ENCODE results near the gene HAUS3.

DNA sequence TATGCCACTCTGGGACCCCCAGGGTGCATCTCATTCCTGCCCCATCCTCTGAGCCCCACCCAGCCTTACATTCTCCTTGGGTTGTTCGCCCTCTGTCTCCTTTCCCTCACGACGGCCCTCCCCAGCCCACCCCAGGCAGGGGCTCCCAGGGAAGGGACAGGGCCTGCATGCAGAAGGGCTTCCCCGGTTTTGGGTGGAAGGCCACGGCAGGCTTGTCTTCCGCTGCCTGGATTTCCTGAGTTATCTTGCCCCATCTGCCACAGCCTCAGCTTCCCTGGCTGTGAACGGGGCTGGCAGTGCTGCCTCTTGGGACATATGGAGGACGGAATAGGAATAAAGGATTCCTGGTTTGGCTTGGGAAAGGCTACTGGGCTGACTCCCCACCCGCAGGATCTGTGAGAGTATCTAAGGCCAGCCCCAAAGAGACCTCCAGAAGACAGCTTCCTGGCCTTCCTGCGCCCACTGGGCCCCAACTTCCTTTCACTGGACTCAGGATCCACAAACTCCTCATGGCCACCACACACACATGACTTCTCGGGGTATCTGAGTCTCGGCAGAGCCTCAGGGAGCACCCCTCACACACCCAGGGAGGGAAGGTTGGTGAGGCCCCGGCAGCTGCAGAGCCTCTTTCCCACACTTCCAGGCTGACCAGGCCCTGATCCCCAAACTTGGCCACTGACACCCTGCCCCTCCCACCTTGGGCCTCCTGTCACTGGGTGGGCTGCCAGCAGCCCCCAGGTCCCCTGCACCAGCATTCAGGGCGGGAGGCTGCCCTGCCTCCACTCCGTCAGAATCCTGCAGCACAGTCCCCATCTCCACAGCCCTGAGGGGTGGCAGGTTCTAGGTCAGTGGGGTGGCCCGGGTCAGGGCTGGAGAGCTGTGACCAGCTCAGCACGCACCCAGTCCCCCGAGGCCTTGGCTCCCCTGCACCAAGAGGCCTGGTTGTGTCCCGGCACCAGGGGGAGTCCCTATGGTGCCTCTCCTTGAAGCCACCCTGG is 23.5 kb upstream of the HAUS3 start:
- TF ChIP-seq, protein P1, sequence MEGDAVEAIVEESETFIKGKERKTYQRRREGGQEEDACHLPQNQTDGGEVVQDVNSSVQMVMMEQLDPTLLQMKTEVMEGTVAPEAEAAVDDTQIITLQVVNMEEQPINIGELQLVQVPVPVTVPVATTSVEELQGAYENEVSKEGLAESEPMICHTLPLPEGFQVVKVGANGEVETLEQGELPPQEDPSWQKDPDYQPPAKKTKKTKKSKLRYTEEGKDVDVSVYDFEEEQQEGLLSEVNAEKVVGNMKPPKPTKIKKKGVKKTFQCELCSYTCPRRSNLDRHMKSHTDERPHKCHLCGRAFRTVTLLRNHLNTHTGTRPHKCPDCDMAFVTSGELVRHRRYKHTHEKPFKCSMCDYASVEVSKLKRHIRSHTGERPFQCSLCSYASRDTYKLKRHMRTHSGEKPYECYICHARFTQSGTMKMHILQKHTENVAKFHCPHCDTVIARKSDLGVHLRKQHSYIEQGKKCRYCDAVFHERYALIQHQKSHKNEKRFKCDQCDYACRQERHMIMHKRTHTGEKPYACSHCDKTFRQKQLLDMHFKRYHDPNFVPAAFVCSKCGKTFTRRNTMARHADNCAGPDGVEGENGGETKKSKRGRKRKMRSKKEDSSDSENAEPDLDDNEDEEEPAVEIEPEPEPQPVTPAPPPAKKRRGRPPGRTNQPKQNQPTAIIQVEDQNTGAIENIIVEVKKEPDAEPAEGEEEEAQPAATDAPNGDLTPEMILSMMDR (IDR thresholded peaks at IDR 0.05) = no peak
- no peak for TF ChIP-seq POLR2AphosphoS5 (IDR thresholded peaks at IDR 0.05; ENCODE audit: low read depth, low read length)
- TF ChIP-seq SIN3A (IDR thresholded peaks at IDR 0.05; ENCODE audit: borderline replicate concordance, insufficient read depth, low read depth, low read length) = no peak
- TF ChIP-seq, protein P2, sequence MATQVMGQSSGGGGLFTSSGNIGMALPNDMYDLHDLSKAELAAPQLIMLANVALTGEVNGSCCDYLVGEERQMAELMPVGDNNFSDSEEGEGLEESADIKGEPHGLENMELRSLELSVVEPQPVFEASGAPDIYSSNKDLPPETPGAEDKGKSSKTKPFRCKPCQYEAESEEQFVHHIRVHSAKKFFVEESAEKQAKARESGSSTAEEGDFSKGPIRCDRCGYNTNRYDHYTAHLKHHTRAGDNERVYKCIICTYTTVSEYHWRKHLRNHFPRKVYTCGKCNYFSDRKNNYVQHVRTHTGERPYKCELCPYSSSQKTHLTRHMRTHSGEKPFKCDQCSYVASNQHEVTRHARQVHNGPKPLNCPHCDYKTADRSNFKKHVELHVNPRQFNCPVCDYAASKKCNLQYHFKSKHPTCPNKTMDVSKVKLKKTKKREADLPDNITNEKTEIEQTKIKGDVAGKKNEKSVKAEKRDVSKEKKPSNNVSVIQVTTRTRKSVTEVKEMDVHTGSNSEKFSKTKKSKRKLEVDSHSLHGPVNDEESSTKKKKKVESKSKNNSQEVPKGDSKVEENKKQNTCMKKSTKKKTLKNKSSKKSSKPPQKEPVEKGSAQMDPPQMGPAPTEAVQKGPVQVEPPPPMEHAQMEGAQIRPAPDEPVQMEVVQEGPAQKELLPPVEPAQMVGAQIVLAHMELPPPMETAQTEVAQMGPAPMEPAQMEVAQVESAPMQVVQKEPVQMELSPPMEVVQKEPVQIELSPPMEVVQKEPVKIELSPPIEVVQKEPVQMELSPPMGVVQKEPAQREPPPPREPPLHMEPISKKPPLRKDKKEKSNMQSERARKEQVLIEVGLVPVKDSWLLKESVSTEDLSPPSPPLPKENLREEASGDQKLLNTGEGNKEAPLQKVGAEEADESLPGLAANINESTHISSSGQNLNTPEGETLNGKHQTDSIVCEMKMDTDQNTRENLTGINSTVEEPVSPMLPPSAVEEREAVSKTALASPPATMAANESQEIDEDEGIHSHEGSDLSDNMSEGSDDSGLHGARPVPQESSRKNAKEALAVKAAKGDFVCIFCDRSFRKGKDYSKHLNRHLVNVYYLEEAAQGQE (IDR thresholded peaks at IDR 0.05; ENCODE audit: insufficient read depth in 1 of 2, low read depth in 2 of 2, low read length in 1 of 2) = no peak
- TF ChIP-seq TCF7L2 (IDR thresholded peaks at IDR 0.05; ENCODE audit: low read depth, low read length) = no peak
